ENCODE measurements around the gene TSPYL2.
A peak's percentile ranks its signal among the peaks of the same experiment; 100 is the strongest.

Gene TSPYL2

DNA sequence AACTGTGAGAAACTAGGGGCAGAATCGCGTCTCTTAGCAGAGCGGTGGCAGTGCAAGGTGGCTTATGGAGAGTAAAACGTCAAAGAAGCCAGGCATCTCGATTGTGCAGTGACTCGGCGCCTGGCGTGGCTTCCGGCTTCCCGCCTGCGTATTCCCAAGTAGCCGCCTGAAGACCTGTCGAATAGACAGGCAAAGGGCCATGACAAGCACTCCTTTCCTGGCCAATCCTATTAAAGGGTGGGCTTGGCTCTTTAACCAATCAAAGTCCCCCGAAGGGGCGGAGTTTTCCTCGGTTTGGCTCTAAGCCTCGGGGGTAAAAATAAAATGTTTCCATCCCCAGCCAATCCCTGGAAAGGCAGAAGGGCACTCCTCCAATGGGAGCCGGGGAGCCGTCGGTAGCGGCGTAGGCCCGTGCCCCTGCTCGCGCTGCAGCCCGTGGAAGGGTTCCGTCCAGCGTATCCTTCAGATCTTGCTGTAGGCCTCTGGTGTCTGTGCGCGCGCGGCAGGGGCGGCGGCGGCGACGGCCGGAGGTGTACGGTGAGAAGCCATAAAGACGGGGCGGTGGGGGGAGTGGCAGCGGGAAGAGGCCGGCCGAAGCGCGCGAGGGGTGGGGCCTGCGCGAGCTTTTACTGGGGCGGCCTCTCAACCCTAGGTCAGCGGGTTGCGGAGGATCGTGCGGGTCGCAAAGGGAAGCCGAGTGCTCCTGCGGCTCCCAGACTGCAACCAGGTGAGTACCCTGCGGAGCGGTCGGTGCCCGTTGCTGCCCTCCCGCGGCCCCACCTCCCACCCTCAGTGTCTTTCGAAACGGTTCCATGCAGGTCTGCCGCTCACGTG lies 11.8 kb downstream of the TSPYL2 start, which contains the start of gene KANTR:
Gene KANTR, plus strand, starts transcription at position 395 of the 834 bp plus-strand sequence. CDS start 30,131 bp downstream, outside the sequence.
- TF ChIP-seq, protein P1, sequence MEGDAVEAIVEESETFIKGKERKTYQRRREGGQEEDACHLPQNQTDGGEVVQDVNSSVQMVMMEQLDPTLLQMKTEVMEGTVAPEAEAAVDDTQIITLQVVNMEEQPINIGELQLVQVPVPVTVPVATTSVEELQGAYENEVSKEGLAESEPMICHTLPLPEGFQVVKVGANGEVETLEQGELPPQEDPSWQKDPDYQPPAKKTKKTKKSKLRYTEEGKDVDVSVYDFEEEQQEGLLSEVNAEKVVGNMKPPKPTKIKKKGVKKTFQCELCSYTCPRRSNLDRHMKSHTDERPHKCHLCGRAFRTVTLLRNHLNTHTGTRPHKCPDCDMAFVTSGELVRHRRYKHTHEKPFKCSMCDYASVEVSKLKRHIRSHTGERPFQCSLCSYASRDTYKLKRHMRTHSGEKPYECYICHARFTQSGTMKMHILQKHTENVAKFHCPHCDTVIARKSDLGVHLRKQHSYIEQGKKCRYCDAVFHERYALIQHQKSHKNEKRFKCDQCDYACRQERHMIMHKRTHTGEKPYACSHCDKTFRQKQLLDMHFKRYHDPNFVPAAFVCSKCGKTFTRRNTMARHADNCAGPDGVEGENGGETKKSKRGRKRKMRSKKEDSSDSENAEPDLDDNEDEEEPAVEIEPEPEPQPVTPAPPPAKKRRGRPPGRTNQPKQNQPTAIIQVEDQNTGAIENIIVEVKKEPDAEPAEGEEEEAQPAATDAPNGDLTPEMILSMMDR (IDR thresholded peaks at IDR 0.05; ENCODE audit: extremely low read depth, missing control alignments): no peak
- DNase-seq (ENCODE audit: low spot score): peak; percentile 86

DNA sequence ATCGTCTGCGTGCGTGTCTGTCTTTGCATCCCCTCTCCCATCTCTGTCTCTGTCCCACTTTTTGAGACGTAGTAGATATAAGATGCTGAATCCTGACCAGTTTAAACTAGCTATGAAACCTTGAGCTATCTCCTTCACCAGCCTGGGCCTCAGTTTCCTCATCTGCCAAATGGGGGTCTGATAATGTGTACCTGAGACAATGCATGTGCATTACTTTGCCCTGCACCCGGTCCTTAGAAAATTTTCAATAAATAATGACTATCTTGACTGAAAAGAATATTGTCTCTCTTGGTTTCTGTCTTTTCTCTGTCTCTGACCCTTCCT lies 12.4 kb downstream of the TSPYL2 start:
- no peak for DNase-seq (ENCODE audit: low spot score)

DNA sequence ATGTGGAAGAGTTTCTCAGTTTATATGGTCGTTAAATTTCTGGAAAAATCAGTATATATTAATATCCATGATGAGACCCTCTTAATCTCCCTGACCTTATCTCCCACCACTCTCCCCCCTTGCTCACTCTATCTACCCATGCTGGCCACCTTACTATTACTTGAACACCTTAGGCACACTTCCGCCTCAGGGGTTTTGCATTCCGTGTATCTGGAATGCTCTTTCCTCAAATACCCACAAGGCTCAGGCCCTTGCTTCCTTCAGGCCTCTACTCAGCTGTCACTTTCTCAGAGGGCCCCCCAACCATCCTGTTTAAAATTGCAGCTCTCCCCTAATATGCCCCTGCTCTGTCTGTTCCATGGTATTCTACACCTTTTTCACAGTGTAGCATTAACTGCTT lies 13.6 kb downstream of the TSPYL2 start:
- DNase-seq (ENCODE audit: low spot score): no peak
- TF ChIP-seq, protein P1 (IDR thresholded peaks at IDR 0.05; ENCODE audit: extremely low read depth, missing control alignments): no peak

More for the DNA sequence above, 12.4 kb downstream of the TSPYL2 start:
- TF ChIP-seq, protein P1 (IDR thresholded peaks at IDR 0.05; ENCODE audit: extremely low read depth, missing control alignments): no peak

DNA sequence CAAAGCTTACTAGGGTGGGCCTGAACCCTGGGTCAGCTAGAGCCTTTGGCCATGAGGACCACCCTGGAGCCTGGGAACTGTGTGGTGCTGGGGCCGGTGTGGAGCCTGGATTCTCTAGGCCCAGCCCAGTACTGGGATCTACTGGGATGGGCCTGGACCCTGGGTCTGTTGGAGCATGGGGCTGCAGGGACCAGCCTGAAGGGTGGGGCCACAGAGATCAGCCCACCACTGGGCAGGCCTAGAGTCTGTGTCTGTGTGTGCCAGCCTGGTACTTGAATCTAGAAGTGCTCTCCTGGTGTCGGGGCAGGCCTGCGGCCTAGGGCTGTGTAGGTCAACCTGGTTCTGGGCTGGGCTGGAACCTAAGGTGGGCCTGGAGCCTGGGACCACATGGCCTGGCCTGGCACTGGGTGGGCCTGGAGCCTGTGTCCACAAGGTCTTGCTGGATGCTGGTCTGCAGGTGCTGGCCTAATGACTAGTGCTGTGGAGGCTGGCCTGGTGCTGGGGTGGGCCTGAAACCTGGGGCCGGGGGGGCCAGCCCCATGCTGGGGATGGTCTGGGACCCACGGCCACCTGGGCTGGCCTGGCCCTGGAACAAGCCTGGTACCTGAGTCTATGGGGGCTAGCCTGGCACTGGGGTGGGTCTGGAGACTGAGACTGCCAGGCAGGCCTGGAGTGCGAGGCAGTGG lies 32.8 kb downstream of the TSPYL2 start:
- no peak for DNase-seq (ENCODE audit: low spot score)
- TF ChIP-seq, protein P1 (IDR thresholded peaks at IDR 0.05; ENCODE audit: extremely low read depth, missing control alignments): no peak

DNA sequence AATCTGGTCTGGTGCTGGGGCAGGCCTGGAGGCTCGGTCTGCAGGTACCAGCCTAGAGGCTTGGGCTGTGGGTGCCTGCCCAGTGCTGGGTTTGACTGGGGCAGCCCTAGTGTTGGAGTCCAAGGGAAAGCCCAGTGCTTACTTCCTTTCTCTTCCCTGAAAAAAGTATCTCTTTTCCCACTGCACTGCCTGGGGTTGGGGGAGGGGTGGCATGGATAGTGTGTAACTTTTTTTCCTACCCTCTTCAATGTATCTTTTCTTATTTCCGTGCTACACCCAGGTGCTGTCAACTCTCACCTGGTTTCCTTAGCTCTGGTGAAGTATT lies 33.3 kb downstream of the TSPYL2 start:
- TF ChIP-seq, protein P1 (IDR thresholded peaks at IDR 0.05; ENCODE audit: extremely low read depth, missing control alignments): no peak
- DNase-seq (ENCODE audit: low spot score): no peak

DNA sequence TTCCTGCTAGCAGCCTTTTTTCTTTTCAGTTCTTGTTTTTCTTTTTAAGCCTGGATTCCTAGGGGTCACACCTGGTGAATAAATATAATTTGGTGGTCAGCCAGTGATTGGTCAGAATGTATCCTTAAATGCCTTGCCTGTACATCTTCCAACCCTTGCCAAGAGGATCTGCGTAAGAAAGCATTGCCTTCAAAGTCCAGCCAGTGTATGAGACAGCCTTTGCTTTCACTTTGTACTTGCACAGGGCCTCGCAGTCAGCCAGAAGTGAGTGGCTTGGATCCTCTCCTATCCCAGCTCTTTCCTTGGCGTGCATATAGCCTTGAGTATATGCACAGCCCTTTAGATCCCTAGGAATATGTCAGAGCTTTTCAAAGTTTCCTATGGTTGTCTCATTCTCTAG lies 33.9 kb downstream of the TSPYL2 start:
- TF ChIP-seq, protein P1 (IDR thresholded peaks at IDR 0.05; ENCODE audit: extremely low read depth, missing control alignments): no peak

DNA sequence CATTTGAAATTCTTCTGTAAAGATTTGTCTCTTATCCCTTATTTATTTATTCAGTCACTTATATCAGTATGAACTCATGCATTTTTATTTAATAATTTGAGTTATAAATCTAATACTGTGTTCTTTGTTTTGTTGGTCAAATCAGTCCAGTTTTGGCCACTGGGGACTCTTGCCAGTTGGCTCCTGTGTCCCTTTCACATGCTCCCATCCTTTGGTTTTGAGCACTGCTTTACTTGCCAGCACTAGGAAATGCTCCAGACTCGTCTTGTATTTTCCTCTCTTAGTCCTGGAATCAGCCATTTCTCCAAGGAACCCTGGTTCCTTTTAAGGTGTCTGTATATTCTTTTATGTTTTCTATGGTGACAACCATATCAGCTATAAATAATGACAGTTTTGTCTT lies 39.8 kb downstream of the TSPYL2 start:
- TF ChIP-seq, protein P1 (IDR thresholded peaks at IDR 0.05; ENCODE audit: extremely low read depth, missing control alignments): no peak
- DNase-seq (ENCODE audit: low spot score): no peak

More for the DNA sequence above, 33.9 kb downstream of the TSPYL2 start:
- DNase-seq (ENCODE audit: low spot score): no peak
